ENCODE data around the gene ULK1. TPM values are rescaled to one million over a fixed set of nuclear protein-coding genes. Genes with fewer than 3 reads are reported as not detected.
A peak's percentile ranks its signal among the peaks of the same experiment; 100 is the strongest.
"Not testable (repeated sequence)": the region's sequence is repeated elsewhere in the genome, so short reads cannot be mapped to it uniquely, and the experiment has no call there.

The ULK1 gene
- total and polyA plus RNA-seq, 2 donors (not counting 1 experiment from before 2014, with no cell fraction given), result 3.3 to 14.9 TPM

- Histone ChIP-seq H3K9ac (ENCODE audit: insufficient read depth, low read length) (no peak overlapping the region), H3K79me2 (ENCODE audit: control insufficient read depth, insufficient read depth, low read length) (no peaks in the 10 kb centered on the region), H4K20me1 (ENCODE audit: control insufficient read depth, extremely low read depth, insufficient read depth, low read length) (no peaks in the 10 kb centered on the region), H3K27me3 (ENCODE audit: control insufficient read depth, insufficient read depth, low read length) (no peaks in the 10 kb centered on the region), H3K4me1 (ENCODE audit: control insufficient read depth, extremely low read depth, insufficient read depth, low read length) (peaks cover 5% of the 10 kb centered on the region), H3K27ac (ENCODE audit: insufficient read depth, low read length) (no peak overlapping the region), H2AFZ (ENCODE audit: low read length) (no peak overlapping the region), H3K36me3 (ENCODE audit: control insufficient read depth, insufficient read depth, low read length) (no peaks in the 10 kb centered on the region), H3K4me2 (ENCODE audit: extremely low read depth, insufficient read depth, low read length) (no peak overlapping the region), H3K9me3 (ENCODE audit: control insufficient read depth, insufficient read depth, low read depth, low read length) (no peaks in the 10 kb centered on the region), H3K4me3 (replicated peaks in 1 of 4; ENCODE audit: control extremely low read depth in 1 of 4, insufficient read depth in 1 of 4, low read depth in 3 of 4, low read length in 4 of 4) (no peak overlapping the region)
- TF ChIP-seq EZH2 (IDR thresholded peaks at IDR 0.05; ENCODE audit: low read length, missing control alignments), result no peak
- no peak for TF ChIP-seq CTCF (conservative IDR thresholded peaks at IDR 0.05 in 1 of 2, IDR thresholded peaks at IDR 0.05 in 1 of 2; ENCODE audit: low read depth in 1 of 2, low read length in 2 of 2)
- DNase-seq (ENCODE audit: low read depth in 2 of 2), result peak; percentile 33 to 76
Observed at GRCh38 chr12:131872154-131873051, 22.0 kb upstream of the ULK1 start.

GRCh38 chr12:131873293-131873692 lies 21.1 kb upstream of the ULK1 start:
- no peaks in the 10 kb centered on the region for H4K20me1 ChIP-seq (ENCODE audit: control insufficient read depth, extremely low read depth, insufficient read depth, low read length)
- TF ChIP-seq CTCF (conservative IDR thresholded peaks at IDR 0.05 in 1 of 2, IDR thresholded peaks at IDR 0.05 in 1 of 2; ENCODE audit: low read depth in 1 of 2, low read length in 2 of 2), result no peak
- no peak for TF ChIP-seq EZH2 (IDR thresholded peaks at IDR 0.05; ENCODE audit: low read length, missing control alignments)
- no peak for DNase-seq (ENCODE audit: low read depth in 2 of 2)
- H3K36me3 ChIP-seq (ENCODE audit: control insufficient read depth, insufficient read depth, low read length), result no peaks in the 10 kb centered on the region
- no peak overlapping the region for H2AFZ ChIP-seq (ENCODE audit: low read length)
- H3K9ac ChIP-seq (ENCODE audit: insufficient read depth, low read length), result no peak overlapping the region
- no peaks in the 10 kb centered on the region for H3K9me3 ChIP-seq (ENCODE audit: control insufficient read depth, insufficient read depth, low read depth, low read length)
- no peaks in the 10 kb centered on the region for H3K79me2 ChIP-seq (ENCODE audit: control insufficient read depth, insufficient read depth, low read length)
- peaks cover 6% of the 10 kb centered on the region for H3K27me3 ChIP-seq (ENCODE audit: control insufficient read depth, insufficient read depth, low read length)
- H3K27ac ChIP-seq (ENCODE audit: insufficient read depth, low read length), result no peak overlapping the region
- H3K4me3 ChIP-seq (replicated peaks in 1 of 4; ENCODE audit: control extremely low read depth in 1 of 4, insufficient read depth in 1 of 4, low read depth in 3 of 4, low read length in 4 of 4), result no peak overlapping the region
- no peak overlapping the region for H3K4me2 ChIP-seq (ENCODE audit: extremely low read depth, insufficient read depth, low read length)
- peaks cover 5% of the 10 kb centered on the region for H3K4me1 ChIP-seq (ENCODE audit: control insufficient read depth, extremely low read depth, insufficient read depth, low read length)

GRCh38 chr12:131874972-131875371 lies 19.4 kb upstream of the ULK1 start:
- H4K20me1 ChIP-seq (ENCODE audit: control insufficient read depth, extremely low read depth, insufficient read depth, low read length); DNase-seq (ENCODE audit: low read depth in 2 of 2); H3K4me1 ChIP-seq (ENCODE audit: control insufficient read depth, extremely low read depth, insufficient read depth, low read length); H3K36me3 ChIP-seq (ENCODE audit: control insufficient read depth, insufficient read depth, low read length); H3K27me3 ChIP-seq (ENCODE audit: control insufficient read depth, insufficient read depth, low read length); H2AFZ ChIP-seq (ENCODE audit: low read length); H3K4me2 ChIP-seq (ENCODE audit: extremely low read depth, insufficient read depth, low read length); H3K4me3 ChIP-seq (replicated peaks in 1 of 4; ENCODE audit: control extremely low read depth in 1 of 4, insufficient read depth in 1 of 4, low read depth in 3 of 4, low read length in 4 of 4); H3K9me3 ChIP-seq (ENCODE audit: control insufficient read depth, insufficient read depth, low read depth, low read length); H3K27ac ChIP-seq (ENCODE audit: insufficient read depth, low read length); H3K79me2 ChIP-seq (ENCODE audit: control insufficient read depth, insufficient read depth, low read length); H3K9ac ChIP-seq (ENCODE audit: insufficient read depth, low read length): not testable (repeated sequence)

GRCh38 chr12:131877216-131877615 lies 17.2 kb upstream of the ULK1 start:
- H3K9ac ChIP-seq (ENCODE audit: insufficient read depth, low read length); H3K9me3 ChIP-seq (ENCODE audit: control insufficient read depth, insufficient read depth, low read depth, low read length); H3K4me3 ChIP-seq (replicated peaks in 1 of 4; ENCODE audit: control extremely low read depth in 1 of 4, insufficient read depth in 1 of 4, low read depth in 3 of 4, low read length in 4 of 4); H3K79me2 ChIP-seq (ENCODE audit: control insufficient read depth, insufficient read depth, low read length); H4K20me1 ChIP-seq (ENCODE audit: control insufficient read depth, extremely low read depth, insufficient read depth, low read length); H2AFZ ChIP-seq (ENCODE audit: low read length); H3K27ac ChIP-seq (ENCODE audit: insufficient read depth, low read length); H3K4me2 ChIP-seq (ENCODE audit: extremely low read depth, insufficient read depth, low read length); H3K36me3 ChIP-seq (ENCODE audit: control insufficient read depth, insufficient read depth, low read length); H3K4me1 ChIP-seq (ENCODE audit: control insufficient read depth, extremely low read depth, insufficient read depth, low read length); DNase-seq (ENCODE audit: low read depth in 2 of 2): not testable (repeated sequence)
- peaks cover 11% of the 10 kb centered on the region for H3K27me3 ChIP-seq (ENCODE audit: control insufficient read depth, insufficient read depth, low read length)

GRCh38 chr12:131878436-131878835 lies 16.0 kb upstream of the ULK1 start:
- not testable (repeated sequence) for H3K4me1 ChIP-seq (ENCODE audit: control insufficient read depth, extremely low read depth, insufficient read depth, low read length); H3K4me2 ChIP-seq (ENCODE audit: extremely low read depth, insufficient read depth, low read length); H3K36me3 ChIP-seq (ENCODE audit: control insufficient read depth, insufficient read depth, low read length); DNase-seq (ENCODE audit: low read depth in 2 of 2); H3K27ac ChIP-seq (ENCODE audit: insufficient read depth, low read length); H3K79me2 ChIP-seq (ENCODE audit: control insufficient read depth, insufficient read depth, low read length); H3K4me3 ChIP-seq (replicated peaks in 1 of 4; ENCODE audit: control extremely low read depth in 1 of 4, insufficient read depth in 1 of 4, low read depth in 3 of 4, low read length in 4 of 4); H4K20me1 ChIP-seq (ENCODE audit: control insufficient read depth, extremely low read depth, insufficient read depth, low read length); H3K9me3 ChIP-seq (ENCODE audit: control insufficient read depth, insufficient read depth, low read depth, low read length); H3K9ac ChIP-seq (ENCODE audit: insufficient read depth, low read length); H2AFZ ChIP-seq (ENCODE audit: low read length)
- H3K27me3 ChIP-seq (ENCODE audit: control insufficient read depth, insufficient read depth, low read length), result peaks cover 11% of the 10 kb centered on the region
